ENCODE results near the gene SETD1B. TPM values are rescaled to one million over a fixed set of nuclear protein-coding genes. Genes with fewer than 3 reads are reported as not detected.
"Not testable (repeated sequence)": the region's sequence is repeated elsewhere in the genome, so short reads cannot be mapped to it uniquely, and the experiment has no call there.

SETD1B gene
- total and polyA plus RNA-seq, 2 experiments from 2014 or later, result 2.4 to 15.1 TPM

GRCh38 chr12:121849665-121850064, 45.9 kb downstream of the SETD1B start:
- no peaks in the 10 kb centered on the region for H3K4me1 ChIP-seq (ENCODE audit: low read depth)
- no peaks in the 10 kb centered on the region for H3K27me3 ChIP-seq
- no peak for TF ChIP-seq CTCF (IDR thresholded peaks at IDR 0.05; ENCODE audit: low read depth, low read length)
- no peak overlapping the region for H3K27ac ChIP-seq
- no peaks in the 10 kb centered on the region for H3K9me3 ChIP-seq (ENCODE audit: low read depth)
- DNase-seq (ENCODE audit: low read depth in 1 of 2, low spot score in 1 of 2), result no peak
- no peaks in the 10 kb centered on the region for H3K36me3 ChIP-seq
- no peak overlapping the region for H3K4me3 ChIP-seq

GRCh38 chr12:121852392-121852791, 48.6 kb downstream of the SETD1B start:
- not testable (repeated sequence) for DNase-seq (ENCODE audit: low read depth in 1 of 2, low spot score in 1 of 2); H3K27me3 ChIP-seq; H3K36me3 ChIP-seq; H3K4me3 ChIP-seq; H3K4me1 ChIP-seq (ENCODE audit: low read depth); H3K27ac ChIP-seq; H3K9me3 ChIP-seq (ENCODE audit: low read depth)

GRCh38 chr12:121857322-121858246, 53.8 kb downstream of the SETD1B start:
- H3K36me3 ChIP-seq, result no peaks in the 10 kb centered on the region
- DNase-seq (ENCODE audit: low read depth in 1 of 2, low spot score in 1 of 2), result peak in 1 of 2 donors; percentile 45
- no peak for TF ChIP-seq CTCF (IDR thresholded peaks at IDR 0.05; ENCODE audit: low read depth, low read length)
- H3K4me3 ChIP-seq, result no peak overlapping the region
- H3K27me3 ChIP-seq, result no peaks in the 10 kb centered on the region
- H3K9me3 ChIP-seq (ENCODE audit: low read depth), result no peaks in the 10 kb centered on the region
- no peak overlapping the region for H3K27ac ChIP-seq
- H3K4me1 ChIP-seq (ENCODE audit: low read depth), result peaks cover 9% of the 10 kb centered on the region

- no peak for DNase-seq (ENCODE audit: low read depth in 1 of 2, low spot score in 1 of 2)
- no peak for TF ChIP-seq CTCF (IDR thresholded peaks at IDR 0.05; ENCODE audit: low read depth, low read length)
- H3K27ac ChIP-seq, result no peak overlapping the region
Observed at GRCh38 chr12:121858318-121858661, 54.5 kb downstream of the SETD1B start.

GRCh38 chr12:121858662-121859572, 55.1 kb downstream of the SETD1B start, which contains the start of gene HPD:
Gene HPD (minus strand): TSS chr12:121858859. CDS start chr12:121858823, 36 bp downstream.
- H3K36me3 ChIP-seq, result no peaks in the 10 kb centered on the region
- H3K4me1 ChIP-seq (ENCODE audit: low read depth), result peaks cover 9% of the 10 kb centered on the region
- no peak within 1 kb of the TSS for H3K27ac ChIP-seq
- no peaks in the 10 kb centered on the region for H3K9me3 ChIP-seq (ENCODE audit: low read depth)
- no peak within 1 kb of the TSS for H3K4me3 ChIP-seq
- TF ChIP-seq CTCF (IDR thresholded peaks at IDR 0.05; ENCODE audit: low read depth, low read length), result no peak
- DNase-seq (ENCODE audit: low read depth in 1 of 2, low spot score in 1 of 2), result peak in 1 of 2 donors; percentile 93
- H3K27me3 ChIP-seq, result no peaks in the 10 kb centered on the region

More at GRCh38 chr12:121858318-121858661, 54.5 kb downstream of the SETD1B start:
- no peaks in the 10 kb centered on the region for H3K9me3 ChIP-seq (ENCODE audit: low read depth)
- H3K4me3 ChIP-seq, result no peak overlapping the region
- peaks cover 9% of the 10 kb centered on the region for H3K4me1 ChIP-seq (ENCODE audit: low read depth)
- H3K36me3 ChIP-seq, result no peaks in the 10 kb centered on the region
- no peaks in the 10 kb centered on the region for H3K27me3 ChIP-seq
